Stimulated activated CD4-positive, alpha-beta T cell treated with anti-CD3 and anti-CD28 coated beads, Interleukin-1b, Interleukin-23, amount 100 ng/mL, for 4 hours (primary cell): ENCODE data around the gene MDK.

Experiments
- DNase-seq, 2 donors: peaks; one replicate each; pipeline ENCODE4 v3.0.0-alpha.2; 2020; ENCODE audit warnings: low read depth in 2 of 2

The MDK gene

GRCh38 chr11:46382646-46383403, 1.4 kb downstream of the MDK start:
- DNase-seq, result no peak

- no peak for DNase-seq
Measured at GRCh38 chr11:46383404-46383758, 1.9 kb downstream of the MDK start.

- no peak for DNase-seq
Measured at GRCh38 chr11:46383974-46384701, 2.7 kb downstream of the MDK start.

GRCh38 chr11:46385169-46386004, 3.9 kb downstream of the MDK start:
- no peak for DNase-seq

GRCh38 chr11:46386005-46386578, 4.6 kb downstream of the MDK start:
- DNase-seq, result no peak

GRCh38 chr11:46386674-46387073, 5.2 kb downstream of the MDK start:
- DNase-seq, result no peak

GRCh38 chr11:46387456-46387855, 6.0 kb downstream of the MDK start:
- no peak for DNase-seq

GRCh38 chr11:46387919-46388618, 6.6 kb downstream of the MDK start:
- DNase-seq, result no peak

GRCh38 chr11:46388619-46389449, 7.4 kb downstream of the MDK start:
- DNase-seq, result no peak

GRCh38 chr11:46389450-46390330, 8.2 kb downstream of the MDK start:
- DNase-seq, result peak in 1 of 2 donors; percentile 48

GRCh38 chr11:46390331-46391171, 9.1 kb downstream of the MDK start:
- no peak for DNase-seq

- no peak for DNase-seq
Measured at GRCh38 chr11:46391186-46391577, 9.7 kb downstream of the MDK start.

- no peak for DNase-seq
Measured at GRCh38 chr11:46391578-46392420, 10.3 kb downstream of the MDK start, which contains the start of gene CHRM4. Gene CHRM4 (minus strand): TSS chr11:46391776. CDS start chr11:46386557, 5,219 bp downstream.

GRCh38 chr11:46392421-46393230, 11.2 kb downstream of the MDK start:
- DNase-seq, result peak; percentile 54 to 70

- no peak for DNase-seq
Measured at GRCh38 chr11:46393231-46393616, 11.8 kb downstream of the MDK start.

- no peak for DNase-seq
Measured at GRCh38 chr11:46393759-46394158, 12.3 kb downstream of the MDK start.

GRCh38 chr11:46397526-46397925, 16.1 kb downstream of the MDK start:
- no peak for DNase-seq
